ENCODE measurements around the gene TEX261. TPM values are rescaled to one million over a fixed set of nuclear protein-coding genes. Genes with fewer than 3 reads are reported as not detected.
"Not testable (repeated sequence)": the region's sequence is repeated elsewhere in the genome, so short reads cannot be mapped to it uniquely, and the experiment has no call there.

The TEX261 gene
- total RNA-seq, 1 donor from 2014 or later: 89.4 TPM

DNA sequence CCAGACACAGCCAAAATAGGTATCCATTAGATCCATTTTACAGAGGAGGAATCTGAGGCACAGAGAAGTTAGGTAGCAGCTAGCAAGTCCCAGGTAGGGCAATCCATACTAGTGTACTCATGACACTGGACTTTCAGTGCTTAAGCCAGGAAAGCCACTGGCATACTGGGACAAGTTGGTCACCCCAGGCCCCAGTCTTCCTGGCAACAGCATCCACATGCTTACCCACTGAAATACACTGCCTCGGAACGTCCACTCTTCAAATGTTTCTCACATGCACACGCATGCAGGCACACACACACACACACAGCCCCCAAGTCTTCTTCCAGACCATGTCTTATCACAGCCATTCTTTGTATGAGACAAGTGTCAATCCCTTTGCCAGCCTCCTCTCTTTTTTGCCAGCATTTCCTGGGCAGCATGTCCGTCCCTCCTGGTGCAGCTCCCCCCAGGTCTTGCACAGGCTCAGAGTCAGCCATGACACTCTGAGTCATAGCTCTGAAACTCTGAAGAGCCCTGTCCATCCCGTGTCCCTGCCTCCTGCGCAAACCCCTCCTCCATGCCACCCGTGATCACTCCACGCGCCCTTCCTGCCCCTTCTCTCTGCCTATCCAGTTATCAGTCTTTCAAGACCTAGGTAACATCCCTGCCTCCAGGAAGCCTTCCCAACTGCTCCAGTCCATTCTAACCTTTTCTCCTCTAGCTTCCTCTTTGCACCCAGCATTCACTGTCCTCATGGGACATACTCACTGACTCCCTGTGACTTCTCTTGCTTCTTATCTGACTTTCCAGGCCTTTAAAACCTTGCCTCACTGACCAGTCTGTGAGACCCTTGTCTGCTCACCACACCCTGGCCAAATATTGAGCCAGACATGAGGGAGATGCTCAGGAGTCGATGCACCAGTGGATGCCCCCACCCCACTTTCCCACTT is 10.9 kb upstream of the TEX261 start:
- Mint-ChIP-seq H3K4me3 (no peak overlapping the region), H3K27me3 (ENCODE audit: insufficient read depth) (peaks cover 12% of the 10 kb centered on the region), H3K4me1 (ENCODE audit: low read depth) (peaks cover 11% of the 10 kb centered on the region), H3K36me3 (ENCODE audit: low read depth) (no peaks in the 10 kb centered on the region), H3K27ac (no peak overlapping the region), H3K9me3 (no peaks in the 10 kb centered on the region)
- intact Hi-C loops (cut with micrococcal nuclease): no loop called here
- DNase-seq (ENCODE audit: low spot score): no peak

DNA sequence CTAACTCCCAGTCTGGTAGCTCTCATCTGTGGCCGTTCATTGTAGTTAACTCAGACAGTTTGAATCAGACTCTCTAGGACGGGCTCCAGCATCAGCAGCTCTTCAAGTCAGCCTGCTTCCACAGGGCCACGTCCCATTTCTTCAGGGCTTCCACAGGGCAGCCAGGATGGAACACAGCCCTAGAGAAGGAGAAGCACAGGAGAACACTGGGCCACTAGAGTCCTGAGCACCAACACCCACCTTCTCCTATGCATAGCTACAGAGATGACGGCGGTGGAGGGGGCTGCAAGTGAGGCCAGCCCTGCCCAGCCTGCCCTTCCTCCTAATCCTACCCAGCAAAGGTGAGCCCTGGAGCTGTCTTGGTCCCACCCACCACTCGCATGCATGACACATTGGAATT is 10.2 kb upstream of the TEX261 start:
- DNase-seq (ENCODE audit: low spot score): no peak
- H3K36me3 Mint-ChIP-seq (ENCODE audit: low read depth): no peaks in the 10 kb centered on the region
- intact Hi-C loops (cut with micrococcal nuclease): no loop called here
- no peak overlapping the region for H3K27ac Mint-ChIP-seq
- H3K4me3 Mint-ChIP-seq: no peak overlapping the region
- H3K4me1 Mint-ChIP-seq (ENCODE audit: low read depth): peaks cover 15% of the 10 kb centered on the region
- peaks cover 10% of the 10 kb centered on the region for H3K27me3 Mint-ChIP-seq (ENCODE audit: insufficient read depth)
- H3K9me3 Mint-ChIP-seq: no peaks in the 10 kb centered on the region

DNA sequence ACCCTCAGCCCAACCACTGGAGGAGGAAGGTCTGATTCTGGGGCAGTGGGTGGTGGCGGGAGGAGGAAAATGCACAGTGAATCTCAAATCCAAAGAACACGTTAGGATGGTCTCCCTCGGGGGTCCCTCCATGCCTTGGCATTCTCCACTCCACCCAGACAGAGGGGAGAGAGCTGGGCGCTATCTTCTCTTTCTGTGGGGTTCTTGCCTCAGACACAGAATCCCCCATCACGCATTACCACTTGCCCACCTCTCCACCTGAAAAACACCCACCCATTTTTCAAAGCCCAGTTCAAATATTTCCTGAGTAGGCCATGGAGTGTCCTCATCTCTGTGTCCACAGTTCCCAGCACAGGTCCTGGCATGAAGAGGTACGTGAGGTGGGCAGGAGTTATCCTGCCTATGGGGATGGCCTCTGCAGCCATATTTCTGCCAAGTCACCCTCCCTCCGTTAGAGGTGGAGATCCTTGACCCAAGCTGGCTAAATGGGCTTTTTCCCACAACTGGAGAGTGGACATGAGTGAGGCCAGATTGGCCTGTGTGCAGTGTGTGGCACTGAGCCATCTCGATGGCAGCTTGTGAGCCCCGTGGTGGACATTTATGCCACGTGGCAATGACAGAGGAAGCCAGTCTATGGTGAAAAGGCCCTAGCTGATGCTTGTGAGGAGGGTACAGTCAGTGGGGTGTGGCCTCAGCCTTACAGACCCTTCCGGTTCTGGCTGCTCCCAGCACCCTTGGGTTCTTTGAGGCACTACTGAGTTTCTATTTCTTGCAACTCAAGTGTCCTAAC is 9.5 kb upstream of the TEX261 start:
- Mint-ChIP-seq H3K36me3 (ENCODE audit: low read depth) (no peaks in the 10 kb centered on the region), H3K27ac (no peak overlapping the region), H3K27me3 (ENCODE audit: insufficient read depth) (peaks cover 10% of the 10 kb centered on the region), H3K9me3 (no peaks in the 10 kb centered on the region), H3K4me3 (no peak overlapping the region), H3K4me1 (ENCODE audit: low read depth) (peaks cover 20% of the 10 kb centered on the region)
- DNase-seq (ENCODE audit: low spot score): no peak
- intact Hi-C loops (cut with micrococcal nuclease): no loop called here

DNA sequence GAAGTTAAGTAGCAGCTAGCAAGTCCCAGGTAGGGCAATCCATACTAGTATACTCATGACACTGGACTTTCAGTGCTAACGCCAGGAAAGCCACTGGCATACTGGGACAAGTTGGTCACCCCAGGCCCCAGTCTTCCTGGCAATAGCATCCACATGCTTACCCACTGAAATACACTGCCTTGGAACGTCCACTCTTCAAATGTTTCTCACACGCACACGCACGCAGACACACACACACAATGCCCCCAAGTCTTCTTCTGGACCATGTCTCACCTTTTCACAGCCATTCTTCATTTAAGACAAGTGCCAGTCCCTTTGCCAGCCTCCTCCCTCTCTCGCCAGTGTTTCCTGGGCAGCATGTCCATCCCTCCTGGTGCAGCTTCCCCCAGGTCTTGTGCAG is 8.7 kb upstream of the TEX261 start:
- intact Hi-C loops (cut with micrococcal nuclease): no loop called here
- DNase-seq (ENCODE audit: low spot score): no peak
- Mint-ChIP-seq H3K4me1 (ENCODE audit: low read depth) (peaks cover 27% of the 10 kb centered on the region), H3K27ac (no peak overlapping the region), H3K36me3 (ENCODE audit: low read depth) (no peaks in the 10 kb centered on the region), H3K27me3 (ENCODE audit: insufficient read depth) (peaks cover 11% of the 10 kb centered on the region), H3K9me3 (no peaks in the 10 kb centered on the region), H3K4me3 (no peak overlapping the region)

DNA sequence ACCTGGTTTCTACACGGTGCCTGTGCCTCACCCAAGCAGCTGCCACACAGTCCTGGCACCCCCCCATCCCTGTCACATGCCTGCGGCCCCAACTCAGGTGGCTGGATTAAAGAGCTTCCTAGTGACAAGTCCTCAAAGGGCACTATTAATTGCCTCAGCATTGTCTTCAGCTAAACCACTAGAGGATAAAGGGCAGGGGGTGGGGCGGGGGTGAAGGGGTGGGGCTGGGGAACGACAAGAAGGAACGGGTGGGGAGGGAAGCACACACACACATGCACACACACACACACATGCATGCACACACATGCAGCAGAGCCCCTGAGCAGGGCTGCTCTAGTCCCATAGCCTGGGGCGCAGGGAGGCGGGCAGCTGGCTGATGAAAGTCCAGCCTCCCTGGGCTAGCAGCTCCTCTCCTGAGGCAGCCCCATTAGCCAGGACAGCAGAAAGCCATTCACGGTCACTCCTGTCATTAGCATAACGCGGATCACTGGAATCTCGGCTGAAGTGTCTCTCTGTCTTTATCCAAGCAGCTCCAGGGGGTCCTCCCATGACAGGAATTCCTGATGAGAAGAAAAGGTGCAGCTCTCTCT is 7.4 kb upstream of the TEX261 start:
- intact Hi-C loops (cut with micrococcal nuclease): loop anchor here (1.0 kb wide), 4 partner anchors 17 to 225 kb away; partner anchors contain the start of gene PAIP2B
- Mint-ChIP-seq H3K36me3 (ENCODE audit: low read depth) (no peaks in the 10 kb centered on the region), H3K4me3 (no peak overlapping the region), H3K27me3 (ENCODE audit: insufficient read depth) (peaks cover 11% of the 10 kb centered on the region), H3K27ac (no peak overlapping the region), H3K4me1 (ENCODE audit: low read depth) (peaks cover 27% of the 10 kb centered on the region), H3K9me3 (no peaks in the 10 kb centered on the region)
- no peak for DNase-seq (ENCODE audit: low spot score)

DNA sequence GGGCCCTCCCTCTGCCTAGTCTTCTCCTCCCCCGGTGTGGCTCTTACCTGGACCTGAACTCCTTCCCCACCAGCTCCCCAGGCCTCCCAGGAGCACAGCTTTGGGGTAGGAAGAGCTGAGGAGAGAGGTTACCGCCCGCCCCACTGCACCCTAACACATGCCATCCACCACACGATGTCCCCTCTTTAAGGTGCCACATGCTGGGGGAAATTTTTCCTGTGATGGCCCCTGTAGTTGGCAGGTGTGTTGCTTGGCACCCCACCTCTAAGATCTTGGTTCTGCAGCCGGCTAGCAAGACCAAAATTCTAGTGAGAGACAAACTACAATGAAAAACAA is 6.9 kb upstream of the TEX261 start:
- H3K36me3 Mint-ChIP-seq (ENCODE audit: low read depth): no peaks in the 10 kb centered on the region
- intact Hi-C loops (cut with micrococcal nuclease): loop anchor here (1.0 kb wide), 4 partner anchors 16 to 226 kb away; partner anchors contain the start of gene PAIP2B
- H3K9me3 Mint-ChIP-seq: no peaks in the 10 kb centered on the region
- peaks cover 27% of the 10 kb centered on the region for H3K4me1 Mint-ChIP-seq (ENCODE audit: low read depth)
- H3K4me3 Mint-ChIP-seq: no peak overlapping the region
- H3K27ac Mint-ChIP-seq: no peak overlapping the region
- DNase-seq (ENCODE audit: low spot score): no peak
- peaks cover 11% of the 10 kb centered on the region for H3K27me3 Mint-ChIP-seq (ENCODE audit: insufficient read depth)

DNA sequence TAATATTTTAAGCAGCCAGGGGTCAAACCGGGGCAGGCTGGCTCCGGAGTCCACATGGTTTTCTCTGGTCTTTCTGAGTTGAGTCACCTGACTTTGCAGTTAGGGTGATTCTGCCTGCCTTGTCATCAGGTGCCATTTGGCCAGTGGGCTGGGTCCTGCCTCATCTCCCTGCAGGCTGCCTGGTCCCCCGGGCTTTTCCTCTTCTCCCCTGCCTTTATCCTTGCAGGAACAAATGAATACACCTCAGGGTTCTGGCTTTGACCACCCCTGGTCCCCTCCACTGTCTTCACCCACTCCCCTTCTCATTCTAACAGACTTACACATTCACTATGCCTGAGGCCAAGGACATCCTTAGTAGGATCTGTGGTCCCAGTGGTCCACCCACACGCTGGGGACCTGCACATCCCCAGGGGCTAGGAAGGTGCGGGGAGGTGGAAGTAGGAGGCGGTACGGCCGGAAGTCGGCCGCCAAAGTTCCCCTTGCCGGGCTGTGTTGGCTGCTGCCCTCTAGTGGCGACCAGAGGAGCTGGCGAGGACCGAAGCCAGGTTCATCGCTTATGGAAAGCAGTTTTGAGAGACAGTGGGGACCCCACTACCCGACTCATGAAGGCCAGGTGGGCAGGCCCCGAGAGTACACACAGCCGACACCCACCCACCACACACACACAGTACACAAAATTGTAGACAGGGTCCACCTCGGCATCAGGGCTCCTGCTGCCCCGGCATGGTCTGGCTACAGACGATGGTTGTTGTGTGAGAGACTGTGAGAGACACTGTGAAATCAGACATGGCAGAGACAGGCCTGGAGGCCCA is 6.3 kb upstream of the TEX261 start:
- Mint-ChIP-seq H3K27me3 (ENCODE audit: insufficient read depth) (peaks cover 11% of the 10 kb centered on the region), H3K9me3 (no peaks in the 10 kb centered on the region), H3K4me3 (peak overlapping the region; percentile 54), H3K4me1 (ENCODE audit: low read depth) (peaks cover 27% of the 10 kb centered on the region), H3K27ac (peak overlapping the region; percentile 37), H3K36me3 (ENCODE audit: low read depth) (no peaks in the 10 kb centered on the region)
- DNase-seq (ENCODE audit: low spot score): peak; percentile 75
- intact Hi-C loops (cut with micrococcal nuclease): loop anchor here (1.0 kb wide), 4 partner anchors 16 to 226 kb away; partner anchors contain the start of gene PAIP2B

DNA sequence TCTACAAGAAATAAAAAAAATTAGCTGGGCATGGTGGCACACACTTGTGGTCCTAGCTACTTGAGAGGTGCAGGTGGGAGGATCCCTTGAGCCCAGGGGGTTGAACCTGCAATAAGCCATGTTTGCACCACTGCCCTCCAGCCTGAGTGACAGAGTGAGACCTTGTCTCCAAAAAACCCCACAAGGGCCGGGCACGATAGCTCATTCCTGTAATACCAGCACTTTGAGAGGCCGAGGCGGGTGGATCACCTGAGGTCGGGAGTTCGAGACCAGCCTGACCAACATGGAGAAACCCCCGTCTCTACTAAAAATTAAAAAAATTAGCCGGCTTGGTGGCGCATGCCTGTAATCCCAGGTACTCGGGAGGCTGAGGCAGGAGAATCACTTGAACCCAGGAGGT is 5.3 kb upstream of the TEX261 start:
- H3K36me3 Mint-ChIP-seq (ENCODE audit: low read depth); H3K9me3 Mint-ChIP-seq; H3K27ac Mint-ChIP-seq; DNase-seq (ENCODE audit: low spot score); H3K4me3 Mint-ChIP-seq: not testable (repeated sequence)
- intact Hi-C loops (cut with micrococcal nuclease): loop anchor here (5.0 kb wide), 1 partner anchor 332 kb away; the partner anchor contains the start of gene ZNF638
- H3K27me3 Mint-ChIP-seq (ENCODE audit: insufficient read depth): peaks cover 11% of the 10 kb centered on the region
- peaks cover 34% of the 10 kb centered on the region for H3K4me1 Mint-ChIP-seq (ENCODE audit: low read depth)

DNA sequence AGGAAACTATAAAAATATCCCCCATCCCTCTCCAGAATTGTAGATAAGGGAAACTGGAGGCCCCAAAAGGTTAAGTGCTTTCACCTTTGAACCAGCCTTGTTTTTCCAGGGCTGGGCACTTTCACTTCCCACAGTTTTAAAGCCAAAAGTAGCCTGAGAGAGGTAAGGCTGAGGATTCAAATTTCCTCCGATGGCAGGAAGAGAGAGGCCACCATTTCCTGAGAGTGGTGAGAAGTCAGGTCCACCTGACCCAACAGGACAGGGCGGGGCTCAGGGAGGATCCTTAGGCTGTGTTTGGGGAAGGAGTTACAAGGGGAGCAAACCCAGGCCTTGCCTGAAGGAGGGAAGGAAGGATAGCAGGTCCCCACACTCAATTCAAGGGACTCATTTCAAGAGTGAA is 4.7 kb upstream of the TEX261 start:
- intact Hi-C loops (cut with micrococcal nuclease): loop anchor here (5.0 kb wide), 1 partner anchor 333 kb away; the partner anchor contains the start of gene ZNF638
- no peak overlapping the region for H3K27ac Mint-ChIP-seq
- H3K27me3 Mint-ChIP-seq (ENCODE audit: insufficient read depth): peaks cover 9% of the 10 kb centered on the region
- no peaks in the 10 kb centered on the region for H3K36me3 Mint-ChIP-seq (ENCODE audit: low read depth)
- DNase-seq (ENCODE audit: low spot score): no peak
- peaks cover 34% of the 10 kb centered on the region for H3K4me1 Mint-ChIP-seq (ENCODE audit: low read depth)
- H3K9me3 Mint-ChIP-seq: no peaks in the 10 kb centered on the region
- H3K4me3 Mint-ChIP-seq: peak overlapping the region; percentile 5

DNA sequence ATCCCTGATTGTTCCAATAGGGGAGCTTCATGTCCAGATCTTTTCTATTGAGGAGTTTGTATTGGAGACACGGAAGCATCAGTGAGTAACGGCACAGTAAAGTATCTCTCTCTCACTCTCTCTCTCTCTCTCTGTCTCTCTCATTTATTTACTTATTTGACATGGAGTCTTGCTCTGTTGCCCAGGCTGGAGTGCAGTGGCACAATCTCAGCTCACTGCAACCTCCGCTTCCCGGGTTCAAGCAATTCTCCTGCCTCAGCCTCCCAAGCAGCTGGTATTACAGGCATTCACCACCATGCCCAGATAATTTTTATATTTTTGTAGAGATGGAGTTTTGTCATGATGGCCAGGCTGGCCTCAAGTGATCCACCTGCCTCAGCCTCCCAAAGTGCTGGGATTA is 4.2 kb upstream of the TEX261 start:
- peaks cover 37% of the 10 kb centered on the region for H3K4me1 Mint-ChIP-seq (ENCODE audit: low read depth)
- H3K36me3 Mint-ChIP-seq (ENCODE audit: low read depth); H3K9me3 Mint-ChIP-seq; H3K27ac Mint-ChIP-seq; H3K27me3 Mint-ChIP-seq (ENCODE audit: insufficient read depth); H3K4me3 Mint-ChIP-seq; DNase-seq (ENCODE audit: low spot score): not testable (repeated sequence)
- intact Hi-C loops (cut with micrococcal nuclease): loop anchor here (5.0 kb wide), 1 partner anchor 333 kb away; the partner anchor contains the start of gene ZNF638

DNA sequence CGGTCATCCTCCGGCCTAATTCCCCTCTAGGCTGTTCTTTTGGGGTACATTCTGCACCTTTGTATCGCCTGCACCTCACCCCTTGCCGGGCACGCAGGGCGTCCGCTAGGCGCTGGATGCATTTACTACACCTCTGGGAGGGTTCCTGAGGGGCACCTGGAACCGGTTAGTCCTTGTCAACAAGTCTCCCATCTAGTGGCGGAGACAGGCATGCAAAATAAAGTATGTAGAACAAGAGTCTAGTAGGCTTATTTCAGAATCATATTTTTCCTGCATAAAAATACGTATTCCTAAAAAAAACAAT is 705 bp upstream of the TEX261 start:
- H3K27ac Mint-ChIP-seq: peak overlapping the region; percentile 36
- H3K4me3 Mint-ChIP-seq: peak overlapping the region; percentile 84
- intact Hi-C loops (cut with micrococcal nuclease): loop anchor here (1.0 to 5.0 kb wide), 5 partner anchors 10 to 337 kb away; partner anchors contain the start of genes MCEE, MPHOSPH10, NAGK and ZNF638
- H3K9me3 Mint-ChIP-seq: no peaks in the 10 kb centered on the region
- H3K4me1 Mint-ChIP-seq (ENCODE audit: low read depth): peaks cover 47% of the 10 kb centered on the region
- peak; percentile 33 for DNase-seq (ENCODE audit: low spot score)
- peaks cover 4% of the 10 kb centered on the region for H3K27me3 Mint-ChIP-seq (ENCODE audit: insufficient read depth)
- H3K36me3 Mint-ChIP-seq (ENCODE audit: low read depth): peaks cover 14% of the 10 kb centered on the region

Measured in activated T-helper 1 cell treated with anti-CD3 and anti-CD28 coated beads, Interleukin-12 subunit alpha, Interleukin-12 subunit beta, Interleukin-2, Interleukin-4 antibody, amounts not matched to agents 30 ng/mL and 10 ng/mL and 1 ng/mL, durations not matched to agents 14 hours and 24 hours and 36 hours (primary cell).